GM21825 (cell line): ENCODE data around the gene NPB.

Experiments used
- ATAC-seq: cut with Tn5 transposase; IDR thresholded peaks from one replicate; pipeline ENCODE4 v1.9.1; 2021; ENCODE audit warnings: mild to moderate bottlenecking, moderate library complexity; ENCODE audit not compliant: unreplicated experiment

Gene NPB

DNA sequence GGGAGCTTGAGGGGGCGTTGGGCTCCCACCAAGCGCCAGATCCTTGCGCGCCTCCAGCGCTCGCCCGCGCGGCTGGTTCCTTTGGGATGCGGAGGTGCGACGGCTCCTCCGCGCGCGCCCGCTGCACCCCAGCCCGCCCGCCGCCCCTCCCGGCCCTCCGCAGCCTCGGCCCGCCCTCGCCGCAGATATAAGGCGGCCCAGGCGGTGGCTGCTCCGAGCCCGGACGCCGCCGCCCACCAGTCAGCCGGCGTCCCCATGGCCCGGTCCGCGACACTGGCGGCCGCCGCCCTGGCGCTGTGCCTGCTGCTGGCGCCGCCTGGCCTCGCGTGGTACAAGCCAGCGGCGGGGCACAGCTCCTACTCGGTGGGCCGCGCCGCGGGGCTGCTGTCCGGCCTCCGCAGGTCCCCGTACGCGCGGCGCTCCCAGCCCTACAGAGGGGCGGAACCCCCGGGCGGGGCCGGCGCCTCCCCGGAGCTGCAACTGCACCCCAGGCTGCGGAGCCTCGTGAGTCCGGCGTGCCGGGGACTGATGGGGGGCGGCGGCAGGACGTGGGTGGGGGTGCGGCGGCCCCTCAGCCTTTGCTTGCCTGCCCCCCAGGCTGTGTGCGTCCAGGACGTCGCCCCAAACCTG, at the start of gene NPB:
Gene NPB (plus strand): TSS at position 216 of the 630 bp plus-strand sequence. CDS start 40 bp downstream, at position 256.
- ATAC-seq: no peak

DNA sequence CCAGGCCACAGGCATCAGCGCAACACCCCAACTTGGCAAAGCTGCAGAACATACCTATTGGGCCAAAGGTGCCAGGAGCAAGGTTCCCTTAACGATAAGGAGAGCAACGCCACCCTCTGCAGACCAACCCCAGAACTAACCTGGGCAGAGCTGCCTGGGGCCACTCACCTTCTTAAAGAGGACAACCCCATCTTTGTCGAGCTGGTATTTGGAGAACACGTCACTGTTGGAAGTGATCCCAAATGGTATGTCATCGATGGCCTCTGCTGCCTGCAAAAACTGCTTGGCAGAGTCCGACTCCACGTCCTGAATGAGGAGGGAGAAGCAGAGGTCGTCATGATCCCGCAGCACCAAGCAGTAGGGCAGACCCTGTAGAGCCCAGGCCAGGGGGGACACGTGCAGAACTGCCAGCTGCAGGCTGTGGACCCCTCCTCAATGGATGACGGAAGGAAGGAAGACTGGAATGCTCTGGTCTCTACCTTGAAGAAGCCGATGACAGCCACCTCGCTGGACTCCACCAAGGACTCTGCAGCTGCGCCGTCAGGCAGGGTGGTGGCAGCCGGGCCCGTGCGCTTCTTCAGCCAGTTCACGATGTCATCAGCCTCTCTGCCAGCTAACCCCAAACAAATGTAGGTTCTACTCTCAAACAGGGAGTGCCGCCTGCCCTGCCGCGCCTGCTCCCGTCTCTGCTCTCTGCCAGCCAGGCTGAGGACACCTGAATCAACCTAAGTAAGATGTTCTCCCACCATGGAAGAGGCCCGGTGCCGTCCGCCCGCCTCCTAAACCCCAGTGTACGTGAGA, 46.9 kb upstream of the NPB start:
- ATAC-seq: no peak

- no peak for ATAC-seq
These were observed 43.7 kb upstream of the NPB start for GRCh38 chr17:81858170-81858966.

GRCh38 chr17:81858967-81859905, 42.8 kb upstream of the NPB start:
- ATAC-seq: no peak

GRCh38 chr17:81859906-81860755, 41.9 kb upstream of the NPB start, which contains the start of gene P4HB:
TSS of gene P4HB (minus strand) at chr17:81860535. CDS start at chr17:81860471, 64 bp downstream.
- ATAC-seq: no peak

- peak; percentile 67 for ATAC-seq
These were observed 41.1 kb upstream of the NPB start for GRCh38 chr17:81860756-81861568.

GRCh38 chr17:81863123-81863675, 38.8 kb upstream of the NPB start:
- no peak for ATAC-seq

DNA sequence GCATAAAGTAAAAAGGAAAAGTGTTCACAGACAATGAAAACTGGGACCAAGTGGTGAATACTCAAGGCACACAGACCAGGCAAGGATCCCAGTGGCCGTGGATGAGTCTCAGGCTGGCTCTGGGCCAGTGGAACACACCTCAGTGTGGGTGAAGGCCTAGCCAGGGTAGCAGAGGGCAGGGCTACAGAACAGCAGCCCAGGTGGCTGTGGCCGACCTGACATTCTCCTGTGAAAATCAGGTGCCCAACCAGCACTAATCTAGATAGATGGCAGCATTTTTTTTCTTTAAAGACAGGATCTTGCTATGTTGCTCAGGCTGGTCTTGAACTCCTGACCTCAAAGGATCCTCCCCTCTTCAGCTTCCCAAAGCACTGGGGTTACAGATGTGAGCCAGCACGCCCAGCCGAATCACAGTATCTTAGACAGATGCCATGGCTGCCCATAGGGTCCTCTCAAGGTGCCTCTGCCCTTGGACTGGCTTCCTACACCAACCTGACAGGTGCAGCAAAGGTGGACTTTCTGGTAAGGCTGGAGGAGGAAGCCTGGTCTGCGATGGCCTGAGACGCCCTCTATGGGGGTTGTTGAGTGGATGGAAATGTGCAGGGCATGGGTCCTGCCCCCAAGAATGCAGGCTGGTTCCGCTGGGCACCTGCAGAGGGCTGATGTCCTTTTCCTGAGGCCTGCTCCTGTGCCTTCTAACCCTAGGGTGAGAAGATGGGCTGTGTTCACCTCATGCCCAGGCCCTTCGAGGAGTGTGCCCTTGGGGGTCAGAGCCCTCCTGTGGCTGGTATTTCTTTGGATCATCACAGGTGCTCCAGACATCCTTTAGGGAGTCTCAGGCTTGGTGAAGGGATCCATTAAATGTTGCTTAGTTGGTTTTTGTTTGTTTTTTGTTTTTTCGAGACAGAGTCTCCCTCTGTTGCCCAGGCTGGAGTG, 37.9 kb upstream of the NPB start:
- no peak for ATAC-seq

DNA sequence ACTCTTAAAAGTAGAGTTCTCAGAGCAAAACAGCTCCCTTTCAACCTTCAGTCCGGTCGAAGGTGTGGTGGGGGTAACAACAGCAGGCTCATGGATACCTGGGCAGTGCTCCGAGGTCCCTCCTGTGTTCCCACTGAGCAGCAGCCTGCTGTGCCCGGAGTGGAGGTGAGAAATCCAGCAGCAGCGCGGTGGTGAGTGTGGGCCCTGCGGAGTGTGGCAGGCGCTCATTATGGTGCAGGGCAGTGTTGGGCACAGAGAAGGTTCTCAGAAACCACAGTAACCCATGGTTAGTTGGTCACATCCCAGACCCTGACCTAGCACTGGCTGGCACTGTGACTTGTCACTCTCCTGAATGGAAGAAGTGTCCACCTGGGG, 36.7 kb upstream of the NPB start:
- ATAC-seq: no peak

- no peak for ATAC-seq
These were observed 36.2 kb upstream of the NPB start for GRCh38 chr17:81865733-81866439.

- no peak for ATAC-seq
These were observed 35.4 kb upstream of the NPB start for GRCh38 chr17:81866440-81867169.

- ATAC-seq: no peak
These were observed 34.7 kb upstream of the NPB start for GRCh38 chr17:81867170-81867990.

DNA sequence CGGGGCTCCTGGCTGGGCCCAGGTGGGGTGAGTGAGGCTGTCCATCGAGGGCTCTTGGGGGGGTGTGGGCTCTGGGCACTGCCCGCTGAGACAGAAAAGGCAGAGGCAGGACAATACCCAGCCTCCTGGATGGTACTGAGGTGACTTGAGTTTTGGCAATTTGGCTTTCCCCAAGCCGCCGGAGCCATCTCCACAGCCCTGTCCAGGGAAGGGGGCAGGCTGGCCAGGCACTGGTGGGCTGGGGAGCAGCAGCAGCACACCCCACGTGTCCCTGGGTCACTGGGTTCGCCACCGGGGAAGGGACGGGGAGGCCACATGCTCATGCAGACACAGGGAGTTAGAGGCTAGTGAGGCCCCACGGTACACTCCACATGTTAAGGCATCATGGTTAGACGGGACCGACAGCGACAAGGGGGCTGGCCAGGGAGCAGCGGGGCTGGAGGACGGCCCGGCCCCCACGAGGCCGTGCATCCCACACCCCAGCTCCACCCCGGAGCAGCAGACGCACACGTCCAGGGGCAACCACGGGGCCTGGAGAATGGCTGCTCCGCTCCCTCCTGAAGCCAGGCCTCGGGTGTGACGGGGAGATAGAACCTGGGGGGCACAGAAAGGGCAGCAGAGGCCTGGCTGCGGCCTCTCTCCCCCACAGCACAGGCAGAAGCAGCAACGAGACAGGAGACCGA, 33.9 kb upstream of the NPB start:
- no peak for ATAC-seq

GRCh38 chr17:81868674-81869220, 33.3 kb upstream of the NPB start:
- no peak for ATAC-seq
